NOMO-1 (cell line): ENCODE measurements around the gene NCOA1.

Experiments used
- DNase-seq, 2 experiments: peaks; one replicate each; lab custom pipeline; 2025; ENCODE audit not compliant: unreplicated experiment in 2 of 2; lab: John Stamatoyannopoulos, UW

NCOA1 gene

GRCh38 chr2:24816404-24816803, 325.4 kb downstream of the NCOA1 start:
- DNase-seq = no peak

- no peak for DNase-seq
These were observed 325.8 kb downstream of the NCOA1 start for GRCh38 chr2:24816884-24817283.

DNA sequence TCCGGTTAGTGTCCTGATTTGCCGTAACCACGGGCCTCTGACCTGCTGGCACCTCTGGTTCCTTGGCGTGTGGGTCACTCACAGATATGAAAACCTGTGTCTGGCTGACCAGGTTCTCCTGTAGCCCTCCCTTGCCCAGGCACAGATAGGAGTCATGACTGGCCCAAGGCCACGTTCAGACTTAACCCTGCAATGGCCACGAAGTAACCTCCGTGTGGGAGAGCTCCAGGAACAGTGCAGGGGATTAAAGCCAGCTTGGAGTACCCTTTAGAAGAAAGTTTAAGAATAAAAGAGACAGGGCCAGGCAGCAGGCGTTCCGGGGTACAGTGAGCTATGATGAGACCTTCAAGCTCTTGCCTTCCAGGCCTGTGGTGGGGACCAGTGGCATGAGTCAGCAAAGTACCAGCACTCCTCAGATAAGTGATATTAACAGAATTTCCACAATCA, 327.7 kb downstream of the NCOA1 start:
- no peak for DNase-seq

GRCh38 chr2:24819442-24820174, 328.6 kb downstream of the NCOA1 start:
- no peak for DNase-seq

- DNase-seq = no peak
These were observed 329.1 kb downstream of the NCOA1 start for GRCh38 chr2:24820175-24820513.
